Midbrain (tissue), 1 donor: ENCODE results near the gene PTPA.
"Not testable (repeated sequence)": the region's sequence is repeated elsewhere in the genome, so short reads cannot be mapped to it uniquely, and the experiment has no call there.

Experiments used
- DNase-seq: peaks from one replicate; lab custom pipeline; 2025; lab: John Stamatoyannopoulos, UW

Gene PTPA

GRCh38 chr9:129177443-129177790 is 66.2 kb downstream of the PTPA start:
- DNase-seq: peak; percentile 51

GRCh38 chr9:129177791-129178567 is 66.8 kb downstream of the PTPA start, which contains the start of gene IER5L:
Gene IER5L (minus strand): TSS chr9:129178261. CDS start chr9:129178052, 209 bp downstream.
- DNase-seq: peak; percentile 97

- no peak for DNase-seq
These were observed 67.6 kb downstream of the PTPA start for GRCh38 chr9:129178568-129179382.

GRCh38 chr9:129181246-129181645 is 70.0 kb downstream of the PTPA start:
- DNase-seq: no peak

GRCh38 chr9:129182122-129182521 is 70.9 kb downstream of the PTPA start:
- no peak for DNase-seq

GRCh38 chr9:129182625-129183494 is 71.6 kb downstream of the PTPA start:
- no peak for DNase-seq

GRCh38 chr9:129183495-129184218 is 72.4 kb downstream of the PTPA start:
- DNase-seq: no peak

- DNase-seq: no peak
These were observed 73.0 kb downstream of the PTPA start for GRCh38 chr9:129184219-129184524.

- DNase-seq: no peak
These were observed 73.4 kb downstream of the PTPA start for GRCh38 chr9:129184596-129185122.

- DNase-seq: no peak
These were observed 74.2 kb downstream of the PTPA start for GRCh38 chr9:129185402-129185801.

- DNase-seq: no peak
These were observed 74.8 kb downstream of the PTPA start for GRCh38 chr9:129185991-129186390.

GRCh38 chr9:129187042-129187441 is 75.8 kb downstream of the PTPA start:
- no peak for DNase-seq

- DNase-seq: not testable (repeated sequence)
These were observed 78.8 kb downstream of the PTPA start for GRCh38 chr9:129189971-129190370.

- no peak for DNase-seq
These were observed 80.0 kb downstream of the PTPA start for GRCh38 chr9:129191234-129191633.

- no peak for DNase-seq
These were observed 82.4 kb downstream of the PTPA start for GRCh38 chr9:129193655-129194054.

GRCh38 chr9:129194221-129194620 is 83.0 kb downstream of the PTPA start:
- DNase-seq: no peak

GRCh38 chr9:129195606-129196005 is 84.4 kb downstream of the PTPA start:
- DNase-seq: no peak

GRCh38 chr9:129197045-129197444 is 85.8 kb downstream of the PTPA start:
- DNase-seq: not testable (repeated sequence)

- no peak for DNase-seq
These were observed 86.7 kb downstream of the PTPA start for GRCh38 chr9:129197978-129198318.
